Stimulated activated CD4-positive, alpha-beta T cell treated with anti-CD3 and anti-CD28 coated beads, Interleukin-4, amount 100 ng/mL, for 48 hours (primary cell): ENCODE results near the gene ECT2L.
"Not testable (repeated sequence)": the region's sequence is repeated elsewhere in the genome, so short reads cannot be mapped to it uniquely, and the experiment has no call there.

Experiments used
- DNase-seq, 2 donors: peaks; one replicate each; pipeline ENCODE4 v3.0.0-alpha.2; 2020; ENCODE audit warnings: low read depth in 2 of 2

ECT2L gene

GRCh38 chr6:138931660-138932059, 135.8 kb downstream of the ECT2L start:
- no peak for DNase-seq

GRCh38 chr6:138936873-138937272, 141.0 kb downstream of the ECT2L start:
- DNase-seq, result not testable (repeated sequence)

- DNase-seq, result no peak
Measured at GRCh38 chr6:138943089-138943625, 147.3 kb downstream of the ECT2L start.

GRCh38 chr6:138944412-138944811, 148.5 kb downstream of the ECT2L start:
- no peak for DNase-seq

GRCh38 chr6:138945354-138945753, 149.5 kb downstream of the ECT2L start:
- DNase-seq, result no peak

- no peak for DNase-seq
Measured at GRCh38 chr6:138948004-138948403, 152.1 kb downstream of the ECT2L start.

- no peak for DNase-seq
Measured at GRCh38 chr6:138948546-138949179, 152.8 kb downstream of the ECT2L start.

GRCh38 chr6:138953451-138953850, 157.6 kb downstream of the ECT2L start:
- no peak for DNase-seq
